Hepatocyte (in vitro differentiated cells): ENCODE results near the gene EXD1.

ENCODE experiments used
- CTCF ChIP-seq: fragments of 200-600 bp; sonication (generic); IDR thresholded peaks from 2 replicates; pipeline ENCODE4 v1.5.1; 2016; ENCODE audit warnings: antibody characterized with exemption, mild to moderate bottlenecking; ENCODE audit not compliant: poor library complexity
- EZH2 ChIP-seq: fragments of 200-600 bp; sonication (generic); IDR thresholded peaks from 2 replicates; pipeline ENCODE4 v1.6.1; 2016; ENCODE audit warnings: antibody characterized with exemption, mild to moderate bottlenecking, borderline replicate concordance
- EZH2phosphoT487 ChIP-seq: fragments of 200-600 bp; sonication (generic); IDR thresholded peaks from one replicate; pipeline ENCODE4 v1.6.1; 2018; ENCODE audit warnings: antibody characterized with exemption, mild to moderate bottlenecking, low read depth, moderate library complexity; ENCODE audit not compliant: unreplicated experiment, severe bottlenecking

- TF ChIP-seq CTCF (no peak), EZH2 (no peak), EZH2phosphoT487 (no peak)
Observed at GRCh38 chr15:41153733-41154132, 76.8 kb downstream of the EXD1 start.
